Testis (tissue), 2 donors: Measurements from ENCODE around the gene KLK12.

ENCODE experiments used
- CTCF ChIP-seq, 3 experiments: fragments of 450-650 bp in 2 of 3; fragments of 200-600 bp in 1 of 3; sonication (generic) in 1 of 3; IDR thresholded peaks; one replicate each; pipeline ENCODE4 v1.5.1; 2016 to 2019; ENCODE audit warnings: antibody characterized with exemption in 3 of 3, mild to moderate bottlenecking in 2 of 3, moderate library complexity in 1 of 3
- POLR2A ChIP-seq: fragments of 450-650 bp; IDR thresholded peaks from one replicate; pipeline ENCODE4 v1.6.1; 2017; ENCODE audit warnings: antibody characterized with exemption, mild to moderate bottlenecking, moderate library complexity

- TF ChIP-seq CTCF (IDR thresholded peaks at IDR 0.05) (no peak), POLR2A (no peak)
These were observed 35.7 kb upstream of the KLK12 start for GRCh38 chr19:51070334-51071094.
